Effector memory CD4-positive, alpha-beta T cell (primary cell): Measurements from ENCODE around the gene RAB31.

Source experiments
- DNase-seq, 3 donors: peaks; one replicate each; pipeline ENCODE4 v3.0.0-alpha.2; 2020
- H3K27ac ChIP-seq: 2 replicates; pipeline ENCODE4 v1.7.0; 2013; ENCODE audit warnings: mild to moderate bottlenecking, low read length, moderate library complexity; ENCODE audit not compliant: insufficient read depth, poor library complexity, severe bottlenecking
- H3K27me3 ChIP-seq: replicated peaks from 2 replicates; pipeline ENCODE4 v1.7.0; 2013; ENCODE audit warnings: mild to moderate bottlenecking, low read length; ENCODE audit not compliant: insufficient read depth, control insufficient read depth, poor library complexity, severe bottlenecking
- H3K36me3 ChIP-seq: 2 replicates; pipeline ENCODE4 v1.7.0; 2013; ENCODE audit warnings: mild to moderate bottlenecking, low read length, moderate library complexity; ENCODE audit not compliant: control insufficient read depth, insufficient read depth
- H3K4me1 ChIP-seq: 2 replicates; pipeline ENCODE4 v1.7.0; 2013; ENCODE audit warnings: low read length, mild to moderate bottlenecking; ENCODE audit not compliant: control insufficient read depth, insufficient read depth, poor library complexity, severe bottlenecking
- H3K4me3 ChIP-seq: 2 replicates; pipeline ENCODE4 v1.7.0; 2013; ENCODE audit warnings: low read length, low read depth, mild to moderate bottlenecking; ENCODE audit not compliant: insufficient read depth, poor library complexity, severe bottlenecking
- H3K9me3 ChIP-seq: 2 replicates; pipeline ENCODE4 v1.7.0; 2013; ENCODE audit warnings: mild to moderate bottlenecking, low read length, moderate library complexity; ENCODE audit not compliant: control insufficient read depth

RAB31 gene

DNA sequence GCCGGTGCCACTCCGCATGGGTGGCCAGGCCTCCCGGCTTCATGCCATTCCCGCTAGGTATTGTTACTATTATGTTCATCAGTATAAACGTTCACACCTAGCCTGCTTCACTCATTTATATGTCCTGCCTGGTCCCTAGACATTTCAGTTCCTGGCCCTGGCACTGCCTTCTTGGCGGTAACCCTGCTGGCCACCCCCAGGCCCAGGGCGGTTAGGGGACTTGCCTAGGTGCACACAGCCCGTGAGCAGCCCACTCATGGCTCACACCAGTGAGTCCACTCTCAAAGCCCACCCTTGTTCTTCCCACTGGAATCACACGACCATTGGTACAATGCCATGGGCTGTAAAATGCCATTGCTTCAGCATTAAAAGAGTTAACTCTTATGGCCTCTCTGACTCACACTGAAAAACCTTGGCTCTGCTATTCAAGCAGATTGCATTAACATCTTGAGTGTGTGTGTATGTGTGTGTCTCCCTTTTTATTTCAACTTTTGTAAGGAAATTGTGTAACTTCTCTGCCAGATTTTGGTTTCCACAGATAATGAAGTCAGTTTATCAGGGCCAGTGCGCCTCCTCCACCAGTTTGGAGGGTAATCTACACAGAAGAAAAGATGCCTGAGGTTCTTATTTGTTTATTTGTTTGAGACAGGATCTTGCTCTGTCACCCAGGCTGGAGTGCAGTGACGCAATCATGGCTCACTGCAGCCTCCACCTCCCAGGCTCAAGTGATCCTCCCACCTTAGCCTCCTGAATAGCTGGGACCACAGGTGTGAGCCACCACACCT, 74.2 kb downstream of the RAB31 start:
- Histone ChIP-seq H3K27me3 (no peaks in the 10 kb centered on the region), H3K9me3 (no peaks in the 10 kb centered on the region), H3K27ac (no peak overlapping the region), H3K36me3 (no peaks in the 10 kb centered on the region), H3K4me3 (no peak overlapping the region), H3K4me1 (no peaks in the 10 kb centered on the region)
- DNase-seq, result no peak

DNA sequence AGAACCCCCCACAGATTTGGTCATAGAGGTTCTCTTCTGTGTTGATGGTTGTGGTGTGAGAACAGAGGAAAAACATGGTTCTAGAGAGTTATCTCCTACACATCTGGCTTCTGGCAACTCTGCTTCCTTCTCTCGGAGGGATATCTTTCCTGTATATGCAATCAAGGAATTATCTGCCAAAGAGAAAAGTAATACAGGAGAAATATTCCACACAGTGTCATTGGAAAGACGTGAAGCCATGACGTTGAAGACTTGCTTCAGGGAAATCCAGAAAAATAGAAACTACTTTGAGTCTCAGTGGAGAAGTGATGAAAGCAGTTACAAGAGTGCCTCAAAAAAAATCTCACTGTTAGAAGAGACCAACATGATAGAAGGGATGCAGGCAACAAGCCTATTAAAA, 78.5 kb downstream of the RAB31 start:
- Histone ChIP-seq H3K4me3 (no peak overlapping the region), H3K27ac (no peak overlapping the region), H3K27me3 (no peaks in the 10 kb centered on the region), H3K4me1 (no peaks in the 10 kb centered on the region), H3K9me3 (no peaks in the 10 kb centered on the region), H3K36me3 (no peaks in the 10 kb centered on the region)
- DNase-seq, result no peak

DNA sequence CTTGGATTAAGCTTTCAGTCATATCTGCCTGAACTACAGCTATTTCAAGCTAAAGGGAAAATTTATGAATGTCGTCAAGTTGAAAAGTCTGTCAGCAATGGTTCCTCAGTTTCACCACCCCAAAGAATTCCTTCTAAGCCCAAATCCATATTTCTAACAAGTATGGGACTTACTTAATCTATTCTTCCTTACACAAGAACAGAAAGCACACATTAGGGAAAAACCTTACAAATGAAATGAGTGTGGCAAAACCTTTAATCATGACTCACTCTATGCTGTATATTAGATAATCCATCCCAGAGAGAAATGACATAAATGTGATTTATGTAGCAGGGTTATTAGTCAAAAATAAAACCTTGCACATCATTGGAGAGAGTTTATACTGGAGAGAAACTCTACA, 78.9 kb downstream of the RAB31 start:
- H3K4me3 ChIP-seq, result no peak overlapping the region
- no peak for DNase-seq
- H3K27me3 ChIP-seq, result no peaks in the 10 kb centered on the region
- no peak overlapping the region for H3K27ac ChIP-seq
- no peaks in the 10 kb centered on the region for H3K4me1 ChIP-seq
- H3K36me3 ChIP-seq, result no peaks in the 10 kb centered on the region
- no peaks in the 10 kb centered on the region for H3K9me3 ChIP-seq

DNA sequence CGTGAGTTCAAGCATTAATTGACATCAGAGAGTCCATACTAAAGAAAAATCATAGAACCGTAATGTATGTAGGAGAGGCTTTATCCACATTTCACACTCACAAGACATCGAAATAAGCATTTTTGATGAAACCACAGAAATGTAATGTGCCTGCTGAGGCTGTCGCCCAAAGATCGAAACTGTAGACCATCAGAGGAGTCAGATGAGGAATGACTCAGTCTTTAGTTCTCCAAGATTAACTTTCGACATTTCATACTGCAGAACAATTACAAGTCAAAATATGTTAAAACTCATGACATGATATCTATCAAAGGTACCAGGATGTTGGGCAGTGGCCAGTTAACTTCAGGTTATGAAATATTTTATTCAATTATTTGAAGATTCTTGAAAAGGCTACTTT, 79.6 kb downstream of the RAB31 start:
- H3K4me1 ChIP-seq, result no peaks in the 10 kb centered on the region
- no peak overlapping the region for H3K4me3 ChIP-seq
- H3K9me3 ChIP-seq, result no peaks in the 10 kb centered on the region
- H3K27ac ChIP-seq, result no peak overlapping the region
- H3K36me3 ChIP-seq, result no peaks in the 10 kb centered on the region
- DNase-seq, result no peak
- H3K27me3 ChIP-seq, result no peaks in the 10 kb centered on the region

DNA sequence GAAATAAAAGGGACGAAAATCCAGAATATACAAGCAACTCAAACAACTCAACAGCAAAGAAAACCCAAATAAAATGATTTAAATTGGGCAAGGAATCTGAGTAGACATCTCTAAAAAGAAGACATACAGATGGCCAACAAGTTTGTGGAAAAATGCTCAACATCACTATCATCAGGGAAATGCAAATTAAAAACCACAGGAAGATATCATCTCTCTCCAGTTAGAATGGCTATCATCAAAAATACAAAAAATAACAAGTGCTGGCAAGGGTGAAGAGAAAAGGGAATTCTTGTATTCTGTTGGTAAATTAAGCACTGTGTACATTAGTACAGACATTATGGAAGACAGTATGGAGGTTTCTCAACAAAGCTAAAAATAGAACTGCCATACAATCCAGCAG, 80.0 kb downstream of the RAB31 start:
- H3K36me3 ChIP-seq, result no peaks in the 10 kb centered on the region
- H3K9me3 ChIP-seq, result no peaks in the 10 kb centered on the region
- no peak overlapping the region for H3K4me3 ChIP-seq
- no peak for DNase-seq
- no peaks in the 10 kb centered on the region for H3K4me1 ChIP-seq
- no peaks in the 10 kb centered on the region for H3K27me3 ChIP-seq
- no peak overlapping the region for H3K27ac ChIP-seq

DNA sequence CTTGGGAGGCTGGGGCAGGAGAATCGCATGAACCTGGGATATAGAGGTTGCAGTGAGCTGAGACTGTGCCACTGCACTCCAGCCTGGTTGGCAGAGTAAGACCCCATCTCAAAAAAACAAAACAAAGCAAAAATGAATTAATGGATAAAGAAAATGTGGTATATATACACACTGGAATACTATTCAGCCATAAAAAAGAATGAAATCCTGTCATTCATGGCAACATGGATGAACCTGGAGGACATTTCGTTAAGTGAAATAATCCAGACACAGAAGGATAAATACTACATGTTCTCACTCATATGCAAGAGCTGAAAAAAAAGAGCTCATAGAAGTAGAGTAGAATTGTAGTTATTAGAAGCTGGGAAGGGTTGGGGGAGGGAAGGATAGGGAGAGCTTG, 80.8 kb downstream of the RAB31 start:
- H3K4me3 ChIP-seq, result no peak overlapping the region
- no peaks in the 10 kb centered on the region for H3K27me3 ChIP-seq
- H3K9me3 ChIP-seq, result no peaks in the 10 kb centered on the region
- H3K36me3 ChIP-seq, result no peaks in the 10 kb centered on the region
- no peaks in the 10 kb centered on the region for H3K4me1 ChIP-seq
- no peak for DNase-seq
- no peak overlapping the region for H3K27ac ChIP-seq

DNA sequence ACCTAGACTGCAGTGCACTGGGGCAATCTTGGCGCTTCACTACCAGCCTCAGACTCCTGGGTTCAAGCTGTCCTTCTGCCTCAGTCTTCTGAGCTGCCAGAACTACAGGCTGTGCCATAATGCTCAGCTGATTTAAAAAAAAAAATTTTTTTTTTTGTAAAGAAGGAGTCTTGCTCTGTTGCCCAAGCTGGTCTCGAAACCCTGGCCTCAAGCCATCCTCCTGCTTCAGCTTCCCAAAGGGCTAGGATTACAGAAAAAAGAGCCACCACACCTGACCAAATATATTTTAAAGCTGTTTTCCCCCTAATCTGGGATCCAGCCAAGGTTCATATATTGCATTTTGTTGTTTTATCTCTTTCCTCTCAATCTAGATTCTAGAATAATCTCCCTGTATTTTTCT, 82.2 kb downstream of the RAB31 start:
- no peak overlapping the region for H3K4me3 ChIP-seq
- no peaks in the 10 kb centered on the region for H3K36me3 ChIP-seq
- H3K27ac ChIP-seq, result no peak overlapping the region
- DNase-seq, result no peak
- H3K4me1 ChIP-seq, result no peaks in the 10 kb centered on the region
- no peaks in the 10 kb centered on the region for H3K27me3 ChIP-seq
- no peaks in the 10 kb centered on the region for H3K9me3 ChIP-seq

DNA sequence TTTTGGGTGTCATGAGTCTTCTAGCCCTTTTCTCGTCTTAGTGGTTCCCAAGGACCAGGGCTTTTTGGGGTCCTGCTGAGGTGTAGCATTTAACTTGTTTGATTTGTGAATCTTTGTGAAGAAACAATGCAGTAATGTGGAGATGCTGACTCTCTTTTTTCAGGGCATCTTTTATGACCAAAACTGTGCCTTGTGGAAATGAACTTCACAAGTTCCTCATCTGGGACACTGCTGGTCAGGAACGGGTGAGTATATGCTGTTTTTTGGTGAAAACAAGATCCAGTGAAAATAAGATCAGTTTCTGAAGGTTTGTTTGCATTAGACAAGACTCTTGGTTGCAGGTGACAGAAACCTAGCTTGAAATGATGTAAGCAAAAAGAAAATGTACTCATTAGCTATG, 83.9 kb downstream of the RAB31 start:
- DNase-seq, result no peak
- no peaks in the 10 kb centered on the region for H3K36me3 ChIP-seq
- no peaks in the 10 kb centered on the region for H3K27me3 ChIP-seq
- no peaks in the 10 kb centered on the region for H3K4me1 ChIP-seq
- no peak overlapping the region for H3K27ac ChIP-seq
- H3K9me3 ChIP-seq, result no peaks in the 10 kb centered on the region
- no peak overlapping the region for H3K4me3 ChIP-seq

DNA sequence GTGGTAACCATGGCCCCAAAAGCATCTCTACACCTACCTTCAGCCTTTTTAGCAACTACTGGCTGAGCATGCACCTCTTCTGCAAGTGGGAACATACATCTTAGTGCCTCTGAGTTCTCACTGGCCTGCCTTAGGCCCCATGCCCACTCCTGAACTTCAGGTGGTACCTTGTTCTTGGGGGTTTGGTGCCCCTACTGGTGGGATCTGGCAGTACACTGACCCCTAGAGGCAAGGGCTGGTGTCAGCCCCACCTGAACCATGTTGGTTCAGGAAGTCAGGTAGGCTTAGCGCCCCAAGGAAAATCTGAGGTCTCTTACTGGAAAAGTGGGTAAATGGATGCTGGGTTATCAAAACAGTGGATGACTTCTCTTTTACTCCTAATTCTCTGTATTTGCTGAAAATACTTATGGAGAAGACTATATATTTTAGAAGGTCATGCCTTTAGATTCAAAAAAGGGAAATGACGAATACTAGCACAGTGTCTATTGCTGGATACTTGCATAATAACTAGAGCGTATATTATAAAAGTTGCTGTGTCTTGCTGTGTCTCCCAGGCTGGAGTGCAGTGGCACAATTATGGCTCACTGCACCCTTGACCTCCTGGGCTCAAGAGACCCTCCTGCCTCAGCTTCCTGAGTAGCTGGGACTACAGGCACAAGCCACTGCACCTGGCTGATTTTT, 84.6 kb downstream of the RAB31 start:
- Histone ChIP-seq H3K9me3 (no peaks in the 10 kb centered on the region), H3K27ac (no peak overlapping the region), H3K36me3 (no peaks in the 10 kb centered on the region), H3K4me1 (no peaks in the 10 kb centered on the region), H3K4me3 (no peak overlapping the region), H3K27me3 (no peaks in the 10 kb centered on the region)
- no peak for DNase-seq

DNA sequence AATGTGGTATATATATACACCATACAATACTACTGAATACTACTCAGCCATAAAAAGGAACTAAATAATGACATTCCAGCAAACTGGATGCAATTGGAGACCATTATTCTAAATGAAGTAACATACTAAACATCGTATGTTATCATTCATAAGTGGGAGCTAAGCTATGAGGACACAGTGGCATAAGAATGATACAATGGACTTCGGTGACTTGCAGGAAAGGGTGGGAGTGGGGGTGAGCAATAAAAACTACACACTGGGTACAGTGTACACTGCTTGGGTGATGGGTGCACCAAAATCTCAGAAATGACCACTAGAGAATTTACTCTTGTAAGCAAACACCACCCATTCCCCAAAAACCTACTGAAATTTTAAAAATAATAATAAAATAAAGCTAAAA, 87.9 kb downstream of the RAB31 start:
- H3K27ac ChIP-seq, result no peak overlapping the region
- H3K4me3 ChIP-seq, result no peak overlapping the region
- no peak for DNase-seq
- H3K27me3 ChIP-seq, result no peaks in the 10 kb centered on the region
- no peaks in the 10 kb centered on the region for H3K9me3 ChIP-seq
- H3K36me3 ChIP-seq, result no peaks in the 10 kb centered on the region
- no peaks in the 10 kb centered on the region for H3K4me1 ChIP-seq
